Hippocampal formation (tissue), 2 donors: Measurements from ENCODE around the gene FRY.
A peak's percentile ranks its signal among the peaks of the same experiment; 100 is the strongest.
"Not testable (repeated sequence)": the region's sequence is repeated elsewhere in the genome, so short reads cannot be mapped to it uniquely, and the experiment has no call there.

ENCODE experiments used
- DNase-seq, 2 donors: peaks; one replicate each; lab custom pipeline; 2025; lab: John Stamatoyannopoulos, UW

FRY gene

DNA sequence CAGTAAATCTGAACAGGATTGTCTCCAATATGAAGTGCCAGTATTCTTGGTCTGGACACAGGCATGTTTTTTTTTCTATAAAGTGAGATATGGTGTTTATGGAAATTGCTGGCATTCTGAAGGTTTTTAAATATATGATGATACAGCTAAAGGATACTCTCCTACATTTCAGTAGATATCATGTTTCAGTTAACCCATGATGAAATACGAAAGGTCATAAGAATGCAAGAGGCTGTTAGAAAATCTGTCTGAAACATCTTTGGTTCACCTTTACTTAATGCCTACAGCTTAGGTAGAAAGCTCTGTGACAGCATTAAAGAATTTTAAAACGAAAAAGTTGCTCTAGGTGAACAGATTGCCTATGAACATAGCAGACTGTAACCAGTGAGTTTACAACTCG is 9.1 kb downstream of the FRY start:
- no peak for DNase-seq

GRCh38 chr13:32041429-32041828 is 9.9 kb downstream of the FRY start:
- DNase-seq = no peak

DNA sequence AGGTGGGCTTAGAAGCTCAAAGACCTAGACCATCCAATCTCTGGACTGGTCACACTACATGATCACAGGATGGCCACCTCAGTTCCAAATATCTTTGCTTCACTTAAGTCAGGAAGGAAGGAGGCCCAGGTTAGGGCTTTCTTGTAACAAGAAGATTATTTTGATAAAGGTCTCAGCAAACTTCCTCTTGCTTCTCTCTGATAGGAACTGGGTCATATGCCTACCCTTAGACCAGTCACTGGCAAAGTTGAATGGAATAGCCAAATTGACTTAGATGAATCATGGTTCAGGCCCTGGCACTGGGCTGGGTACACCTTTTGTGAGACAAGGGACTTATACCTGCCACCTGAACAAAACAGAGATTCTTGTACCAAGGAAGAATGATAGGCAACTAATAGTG is 11.0 kb downstream of the FRY start:
- no peak for DNase-seq

GRCh38 chr13:32044446-32044845 is 12.9 kb downstream of the FRY start:
- DNase-seq = no peak

DNA sequence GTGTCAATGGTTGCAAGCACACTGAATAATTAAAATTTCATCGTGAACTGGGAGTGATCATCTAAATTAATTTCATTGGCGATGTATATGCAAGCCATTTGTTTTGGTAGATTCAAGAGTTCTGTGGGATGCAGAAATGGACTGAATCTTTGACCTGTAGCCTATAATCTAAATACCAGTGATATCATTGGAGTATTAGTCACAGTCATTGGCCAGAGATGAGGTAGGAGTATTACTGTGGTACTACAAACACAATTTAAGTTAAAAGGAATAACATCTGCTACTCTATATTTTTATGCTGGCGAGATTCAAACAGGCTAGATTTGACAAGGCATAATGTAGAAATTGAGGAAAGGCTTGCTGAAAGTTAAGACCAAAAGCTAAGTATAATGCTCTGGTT is 14.0 kb downstream of the FRY start:
- no peak for DNase-seq

- DNase-seq = peak; percentile 21 to 79
These were observed 14.6 kb downstream of the FRY start for GRCh38 chr13:32045982-32046785.

- no peak for DNase-seq
These were observed 15.5 kb downstream of the FRY start for GRCh38 chr13:32047088-32047487.

DNA sequence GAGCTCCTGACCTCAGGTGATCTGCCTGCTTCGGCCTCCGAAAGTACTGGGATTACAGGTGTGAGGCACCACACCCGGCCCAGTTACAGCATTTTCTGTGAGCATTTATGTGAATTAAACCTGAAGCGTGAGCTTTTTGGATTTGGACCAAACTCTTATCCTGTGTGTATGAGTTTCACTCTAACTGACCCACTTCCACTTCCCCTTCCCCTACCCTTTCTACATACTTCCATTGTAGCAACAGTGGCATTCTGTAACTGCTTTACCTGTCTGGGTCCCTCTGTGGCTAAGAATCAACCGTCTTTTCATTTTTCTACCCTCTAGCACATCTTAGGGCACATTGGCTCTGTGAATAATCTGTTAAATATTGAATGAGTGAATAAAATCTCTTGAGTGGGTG is 16.2 kb downstream of the FRY start:
- no peak for DNase-seq

GRCh38 chr13:32048816-32049215 is 17.2 kb downstream of the FRY start:
- DNase-seq = no peak

- no peak for DNase-seq
These were observed 19.6 kb downstream of the FRY start for GRCh38 chr13:32051156-32051555.

GRCh38 chr13:32056316-32056715 is 24.7 kb downstream of the FRY start:
- DNase-seq = no peak

DNA sequence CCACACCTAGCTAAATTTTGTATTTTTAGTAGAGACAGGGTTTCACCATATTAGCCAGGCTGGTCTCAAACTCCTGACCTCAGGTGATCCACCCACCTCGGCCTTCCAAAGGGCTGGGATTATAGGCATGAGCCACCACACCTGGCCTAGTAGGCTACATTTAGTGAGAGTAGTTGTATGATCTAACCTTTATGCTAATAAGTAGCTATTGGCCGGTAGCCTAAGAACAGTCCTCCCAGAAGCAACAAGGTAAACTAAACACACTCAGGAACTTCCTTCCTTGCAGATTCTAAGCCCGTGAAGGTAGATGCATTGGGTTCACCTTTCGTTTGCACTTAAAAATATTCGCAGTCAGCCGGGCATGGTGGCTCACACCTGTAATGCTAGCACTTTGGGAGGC is 25.8 kb downstream of the FRY start:
- not testable (repeated sequence) for DNase-seq

- DNase-seq = no peak
These were observed 28.0 kb downstream of the FRY start for GRCh38 chr13:32059511-32059984.

GRCh38 chr13:32060401-32060878 is 28.9 kb downstream of the FRY start:
- DNase-seq = no peak

- no peak for DNase-seq
These were observed 32.2 kb downstream of the FRY start for GRCh38 chr13:32063619-32064233.

DNA sequence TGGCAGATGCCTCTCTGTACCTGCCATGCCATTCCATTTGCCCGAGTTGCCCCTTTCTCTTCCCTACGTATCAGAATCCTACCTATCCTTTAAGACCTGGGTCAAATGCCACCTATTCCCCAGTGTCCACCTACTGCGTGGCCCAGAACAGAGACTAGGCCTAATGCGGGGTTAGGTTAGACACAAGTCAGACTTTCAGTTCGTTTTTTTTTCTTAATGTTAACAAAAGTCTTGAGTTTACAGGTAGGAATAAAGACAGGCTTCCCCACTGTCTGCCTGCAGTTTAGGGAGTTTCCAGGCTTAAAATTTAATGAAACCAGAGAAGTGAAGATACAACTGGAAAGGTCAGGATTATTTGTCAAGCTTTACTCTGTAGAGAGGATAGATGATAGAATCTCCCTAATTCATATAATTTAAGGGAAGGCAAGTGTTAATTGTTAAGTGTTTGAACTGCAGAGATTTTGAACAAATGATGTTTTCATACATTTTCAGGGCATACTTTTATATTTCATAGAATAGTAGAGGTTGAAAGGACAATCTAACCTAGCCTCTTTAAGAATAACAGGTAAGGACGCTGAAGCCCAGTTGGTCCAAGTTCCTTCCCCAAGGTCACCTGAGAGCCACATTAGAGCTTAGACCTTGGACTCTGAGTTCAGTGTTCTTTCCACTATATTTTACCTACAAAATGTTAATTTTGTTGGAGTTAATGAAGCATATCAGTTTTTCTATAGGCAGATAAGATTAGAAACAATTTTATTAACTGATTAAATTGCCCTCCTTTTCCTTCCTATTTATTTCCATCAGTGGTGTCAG is 35.8 kb downstream of the FRY start:
- no peak for DNase-seq

DNA sequence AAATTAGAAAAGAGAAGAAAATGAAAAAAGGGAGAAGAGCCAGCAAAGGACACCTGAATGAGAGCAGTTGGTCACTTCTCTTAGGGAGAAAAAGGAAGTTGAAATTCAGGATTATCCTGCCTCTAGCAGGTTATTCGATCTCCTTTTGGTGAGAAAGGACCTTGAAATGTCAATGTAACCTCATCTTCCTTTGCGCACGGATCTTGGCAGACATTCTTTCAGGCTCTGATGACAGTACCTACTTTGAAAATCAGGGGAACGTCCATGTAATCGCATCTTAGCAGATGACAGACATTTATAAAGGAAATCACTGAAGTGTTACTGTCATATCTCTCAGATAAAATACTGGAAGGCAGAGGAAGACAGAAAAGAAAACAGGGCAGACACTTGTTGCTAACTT is 36.7 kb downstream of the FRY start:
- DNase-seq = no peak

DNA sequence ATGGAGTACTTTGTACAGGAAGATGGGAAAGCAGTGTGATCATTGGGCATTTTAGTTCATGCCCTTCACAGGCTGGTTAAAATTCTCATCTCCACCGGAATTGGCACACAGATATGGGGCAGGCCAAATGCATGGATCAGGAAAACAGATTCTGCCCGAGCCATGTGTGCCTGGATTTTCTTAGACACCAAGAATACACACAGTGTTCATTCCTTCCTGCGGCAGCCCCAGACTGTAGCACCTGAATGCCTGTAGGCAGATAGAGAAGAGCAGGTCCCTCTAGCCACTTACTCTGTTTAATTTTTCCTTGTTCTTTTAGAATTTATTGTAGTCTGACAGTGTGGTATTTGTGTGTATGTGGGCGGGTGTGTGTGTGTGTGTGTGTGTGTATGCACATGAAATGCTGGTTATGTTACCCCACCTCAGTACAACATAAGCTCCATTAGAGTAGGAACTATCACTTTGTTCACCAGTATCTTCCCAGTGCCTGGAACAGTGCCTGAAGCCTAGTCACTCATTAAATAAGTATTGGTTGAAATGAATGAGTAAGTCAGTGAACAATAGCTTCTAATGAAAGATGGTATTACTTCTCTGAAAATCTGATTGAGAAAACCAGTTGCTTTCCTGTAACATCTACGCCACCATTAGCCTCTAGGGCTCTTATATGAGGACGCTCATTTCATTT is 41.7 kb downstream of the FRY start:
- DNase-seq = no peak

DNA sequence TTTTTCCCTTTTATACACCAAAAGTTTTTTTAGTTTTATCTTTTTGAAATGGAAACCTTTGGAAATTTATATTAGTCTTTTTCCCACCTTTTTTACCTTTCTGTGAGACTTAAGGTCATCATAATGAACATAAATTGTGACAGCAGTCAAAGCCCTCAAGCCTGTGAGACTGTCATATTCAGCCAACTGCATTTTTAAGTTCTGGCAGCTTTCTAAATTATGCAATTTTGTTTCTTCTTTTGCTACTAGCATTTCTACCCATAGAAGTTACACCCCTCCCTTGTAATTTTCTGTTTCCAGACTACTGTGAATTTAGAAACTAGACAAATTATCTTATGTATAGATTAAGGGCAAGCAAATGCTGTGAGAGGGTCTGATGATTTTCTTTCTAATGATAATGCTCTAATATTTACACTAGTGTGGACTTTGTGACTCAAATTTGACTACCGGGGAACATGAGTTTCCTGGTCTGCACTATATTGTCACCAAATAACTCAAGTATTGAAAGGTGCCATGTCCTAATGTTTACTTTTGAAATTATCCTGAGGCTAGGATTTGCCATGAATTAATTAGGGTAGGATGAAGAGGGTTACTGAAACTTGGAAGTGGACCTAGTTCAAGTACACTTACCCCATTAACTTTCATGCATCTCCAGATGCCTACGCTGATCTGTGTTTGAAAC is 43.7 kb downstream of the FRY start:
- no peak for DNase-seq

- no peak for DNase-seq
These were observed 48.0 kb downstream of the FRY start for GRCh38 chr13:32079587-32079986.

- DNase-seq = no peak
These were observed 48.8 kb downstream of the FRY start for GRCh38 chr13:32080328-32080744.
